ENCODE measurements around the gene RCC2.

DNA sequence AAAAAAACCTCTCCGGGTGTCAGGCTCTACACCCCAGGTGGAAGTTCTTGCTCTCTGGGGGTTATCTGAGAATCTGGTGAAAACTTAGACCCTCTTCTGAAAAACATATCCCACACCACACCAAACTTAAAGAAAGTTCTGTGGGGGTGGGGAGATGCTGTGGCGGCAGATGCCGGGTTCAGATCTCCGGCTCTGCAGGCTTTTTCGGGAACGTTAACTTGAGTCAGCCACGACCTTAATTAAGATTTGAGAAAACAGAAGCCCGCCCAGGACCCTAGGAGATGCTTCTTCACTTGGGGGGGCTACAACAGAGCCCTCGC is 2.3 kb downstream of the RCC2 start:
- TF ChIP-seq, protein P1, sequence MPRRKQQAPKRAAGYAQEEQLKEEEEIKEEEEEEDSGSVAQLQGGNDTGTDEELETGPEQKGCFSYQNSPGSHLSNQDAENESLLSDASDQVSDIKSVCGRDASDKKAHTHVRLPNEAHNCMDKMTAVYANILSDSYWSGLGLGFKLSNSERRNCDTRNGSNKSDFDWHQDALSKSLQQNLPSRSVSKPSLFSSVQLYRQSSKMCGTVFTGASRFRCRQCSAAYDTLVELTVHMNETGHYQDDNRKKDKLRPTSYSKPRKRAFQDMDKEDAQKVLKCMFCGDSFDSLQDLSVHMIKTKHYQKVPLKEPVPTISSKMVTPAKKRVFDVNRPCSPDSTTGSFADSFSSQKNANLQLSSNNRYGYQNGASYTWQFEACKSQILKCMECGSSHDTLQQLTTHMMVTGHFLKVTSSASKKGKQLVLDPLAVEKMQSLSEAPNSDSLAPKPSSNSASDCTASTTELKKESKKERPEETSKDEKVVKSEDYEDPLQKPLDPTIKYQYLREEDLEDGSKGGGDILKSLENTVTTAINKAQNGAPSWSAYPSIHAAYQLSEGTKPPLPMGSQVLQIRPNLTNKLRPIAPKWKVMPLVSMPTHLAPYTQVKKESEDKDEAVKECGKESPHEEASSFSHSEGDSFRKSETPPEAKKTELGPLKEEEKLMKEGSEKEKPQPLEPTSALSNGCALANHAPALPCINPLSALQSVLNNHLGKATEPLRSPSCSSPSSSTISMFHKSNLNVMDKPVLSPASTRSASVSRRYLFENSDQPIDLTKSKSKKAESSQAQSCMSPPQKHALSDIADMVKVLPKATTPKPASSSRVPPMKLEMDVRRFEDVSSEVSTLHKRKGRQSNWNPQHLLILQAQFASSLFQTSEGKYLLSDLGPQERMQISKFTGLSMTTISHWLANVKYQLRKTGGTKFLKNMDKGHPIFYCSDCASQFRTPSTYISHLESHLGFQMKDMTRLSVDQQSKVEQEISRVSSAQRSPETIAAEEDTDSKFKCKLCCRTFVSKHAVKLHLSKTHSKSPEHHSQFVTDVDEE (CRISPR knock-in tag; IDR thresholded peaks at IDR 0.05), result no peak
- TF ChIP-seq SNAI2 (CRISPR knock-in tag; IDR thresholded peaks at IDR 0.05), result no peak
- TF ChIP-seq, protein P2, sequence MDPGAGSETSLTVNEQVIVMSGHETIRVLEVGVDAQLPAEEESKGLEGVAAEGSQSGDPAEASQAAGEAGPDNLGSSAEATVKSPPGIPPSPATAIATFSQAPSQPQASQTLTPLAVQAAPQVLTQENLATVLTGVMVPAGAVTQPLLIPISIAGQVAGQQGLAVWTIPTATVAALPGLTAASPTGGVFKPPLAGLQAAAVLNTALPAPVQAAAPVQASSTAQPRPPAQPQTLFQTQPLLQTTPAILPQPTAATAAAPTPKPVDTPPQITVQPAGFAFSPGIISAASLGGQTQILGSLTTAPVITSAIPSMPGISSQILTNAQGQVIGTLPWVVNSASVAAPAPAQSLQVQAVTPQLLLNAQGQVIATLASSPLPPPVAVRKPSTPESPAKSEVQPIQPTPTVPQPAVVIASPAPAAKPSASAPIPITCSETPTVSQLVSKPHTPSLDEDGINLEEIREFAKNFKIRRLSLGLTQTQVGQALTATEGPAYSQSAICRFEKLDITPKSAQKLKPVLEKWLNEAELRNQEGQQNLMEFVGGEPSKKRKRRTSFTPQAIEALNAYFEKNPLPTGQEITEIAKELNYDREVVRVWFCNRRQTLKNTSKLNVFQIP (CRISPR knock-in tag; IDR thresholded peaks at IDR 0.05; ENCODE audit: borderline replicate concordance, low read depth), result no peak
- no peak for TF ChIP-seq CREB5 (CRISPR knock-in tag; IDR thresholded peaks at IDR 0.05; ENCODE audit: low read depth)
- TF ChIP-seq RARB (CRISPR knock-in tag; IDR thresholded peaks at IDR 0.05), result no peak
